Activated T-cell treated with anti-CD3 and anti-CD28 coated beads, Interleukin-2, amount 50 U/mL, for 1 hour (primary cell): ENCODE measurements around the gene ZC3H15.

Source experiments
- DNase-seq: peaks from one replicate; pipeline ENCODE4 v3.0.0-alpha.2; 2020

ZC3H15 gene

GRCh38 chr2:186544255-186544675 lies 58.2 kb downstream of the ZC3H15 start:
- DNase-seq: no peak

GRCh38 chr2:186546846-186547245 lies 60.8 kb downstream of the ZC3H15 start:
- DNase-seq: no peak

DNA sequence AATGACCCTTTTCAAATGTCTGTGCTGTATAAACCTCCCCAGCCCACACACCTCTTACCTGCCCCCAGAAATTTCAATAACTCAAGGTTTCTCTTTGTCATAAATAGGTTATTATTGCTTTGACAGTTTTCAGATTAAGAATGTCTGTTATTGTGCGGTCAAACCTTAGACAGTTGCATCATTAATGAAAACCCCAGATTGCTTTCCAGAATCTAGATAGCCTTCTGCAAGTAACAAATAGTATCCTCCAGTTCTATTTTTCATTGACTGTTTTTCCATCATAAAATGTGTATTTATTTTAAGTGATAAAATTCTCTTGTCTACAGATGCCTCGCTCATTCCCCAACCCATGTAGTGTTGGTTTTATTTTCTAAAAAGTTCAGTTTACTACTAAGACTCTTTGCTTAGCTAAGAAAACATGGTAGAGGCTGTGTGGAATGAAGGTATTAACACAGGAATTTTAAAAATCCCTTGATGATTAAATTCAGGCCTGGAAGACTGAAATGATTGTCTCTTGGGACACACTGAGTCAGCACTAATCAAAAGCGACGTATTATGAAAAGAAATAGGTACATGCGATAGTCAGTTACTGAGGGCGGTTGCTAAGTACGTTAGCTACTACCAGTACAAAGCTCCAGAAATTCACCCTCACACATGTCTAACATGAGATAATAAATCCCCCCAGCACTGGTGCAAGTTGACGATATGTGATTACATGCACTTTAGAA lies 65.4 kb downstream of the ZC3H15 start:
- DNase-seq: no peak

DNA sequence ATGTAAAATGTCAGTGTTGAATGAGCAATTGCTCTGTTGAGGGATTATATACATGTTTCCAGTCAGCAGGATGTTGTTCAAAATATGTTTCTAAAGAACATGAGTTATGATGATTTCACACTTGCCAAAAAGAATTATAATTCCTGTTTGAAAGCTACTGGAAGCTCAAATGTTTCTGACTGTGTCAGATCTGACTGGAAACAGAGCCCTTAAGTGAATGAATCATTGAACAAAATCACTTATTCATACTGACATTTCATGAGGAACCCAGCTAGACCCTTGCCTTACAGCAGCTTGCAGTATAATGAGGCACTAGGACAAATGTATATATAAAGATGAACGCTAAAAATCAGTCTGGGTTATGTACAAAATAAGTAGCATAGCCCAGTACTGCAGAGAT lies 68.4 kb downstream of the ZC3H15 start:
- DNase-seq: no peak

DNA sequence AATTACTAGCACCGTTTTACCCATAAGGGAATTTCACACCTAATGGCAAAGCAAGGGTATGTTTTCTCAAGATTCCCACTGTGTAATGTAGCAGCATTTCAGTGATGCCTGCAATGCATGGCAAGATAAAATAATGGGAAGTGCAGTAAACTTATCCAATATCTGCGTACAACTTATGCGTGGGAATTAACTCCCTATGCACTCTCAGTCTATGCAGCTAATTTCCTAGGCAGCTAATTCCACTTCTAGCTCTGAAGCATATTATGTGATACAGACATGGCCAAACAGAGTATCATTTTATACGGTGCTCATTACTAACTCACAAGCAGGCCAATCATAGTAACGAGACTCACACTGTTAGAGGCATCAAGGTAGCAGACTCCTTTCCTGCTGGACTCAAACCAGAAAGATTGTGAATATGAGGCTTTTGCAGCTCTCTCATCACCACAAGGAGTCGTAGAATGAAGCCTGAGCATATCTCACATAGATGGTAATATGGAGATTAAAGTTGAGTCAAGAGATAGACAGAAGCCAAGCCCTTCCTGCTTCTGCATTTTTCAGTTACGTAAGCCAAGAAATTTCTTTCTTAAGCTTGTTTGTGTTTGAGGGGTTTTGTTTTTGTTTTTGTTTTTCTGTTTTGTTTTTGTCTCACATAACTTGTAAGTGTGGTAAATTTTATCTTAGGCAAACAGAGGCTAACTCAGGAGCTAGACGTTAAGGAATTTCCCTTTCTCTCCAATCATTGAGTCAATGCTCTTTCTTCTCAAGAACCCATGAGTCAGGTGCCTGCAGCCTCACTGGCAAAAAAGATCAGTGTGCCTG lies 69.0 kb downstream of the ZC3H15 start:
- no peak for DNase-seq

- no peak for DNase-seq
Measured at GRCh38 chr2:186558512-186559276, 72.6 kb downstream of the ZC3H15 start.
